Measurements from ENCODE around the gene ARSA. TPM values are rescaled to one million over a fixed set of nuclear protein-coding genes. Genes with fewer than 3 reads are reported as not detected.
A peak's percentile ranks its signal among the peaks of the same experiment; 100 is the strongest.
"Not testable (repeated sequence)": the region's sequence is repeated elsewhere in the genome, so short reads cannot be mapped to it uniquely, and the experiment has no call there.

The ARSA gene
- total RNA-seq, 1 donor from 2014 or later = 25.0 TPM

GRCh38 chr22:50641696-50642607 is 14.0 kb upstream of the ARSA start:
- Mint-ChIP-seq H3K9me3 (no peaks in the 10 kb centered on the region), H3K4me1 (ENCODE audit: low read depth) (no peaks in the 10 kb centered on the region), H3K27me3 (ENCODE audit: low read depth) (peaks cover 12% of the 10 kb centered on the region), H3K36me3 (ENCODE audit: low read depth) (no peaks in the 10 kb centered on the region), H3K27ac (no peak overlapping the region), H3K4me3 (ENCODE audit: low read depth) (no peak overlapping the region)
- intact Hi-C loops (cut with micrococcal nuclease) = no loop called here
- no peak for DNase-seq (ENCODE audit: low spot score)

GRCh38 chr22:50640857-50641647 is 13.1 kb upstream of the ARSA start:
- no peaks in the 10 kb centered on the region for H3K36me3 Mint-ChIP-seq (ENCODE audit: low read depth)
- no peak overlapping the region for H3K27ac Mint-ChIP-seq
- peaks cover 12% of the 10 kb centered on the region for H3K27me3 Mint-ChIP-seq (ENCODE audit: low read depth)
- no peak overlapping the region for H3K4me3 Mint-ChIP-seq (ENCODE audit: low read depth)
- no peaks in the 10 kb centered on the region for H3K4me1 Mint-ChIP-seq (ENCODE audit: low read depth)
- DNase-seq (ENCODE audit: low spot score) = no peak
- intact Hi-C loops (cut with micrococcal nuclease) = no loop called here
- H3K9me3 Mint-ChIP-seq = no peaks in the 10 kb centered on the region

GRCh38 chr22:50640296-50640695 is 12.3 kb upstream of the ARSA start:
- H3K4me3 Mint-ChIP-seq (ENCODE audit: low read depth); H3K9me3 Mint-ChIP-seq; intact Hi-C loops (cut with micrococcal nuclease): not testable (repeated sequence)

GRCh38 chr22:50635591-50635990 is 7.6 kb upstream of the ARSA start:
- H3K27ac Mint-ChIP-seq = no peak overlapping the region
- no peak overlapping the region for H3K4me3 Mint-ChIP-seq (ENCODE audit: low read depth)

More at GRCh38 chr22:50640296-50640695, 12.3 kb upstream of the ARSA start:
- DNase-seq (ENCODE audit: low spot score); H3K36me3 Mint-ChIP-seq (ENCODE audit: low read depth); H3K4me1 Mint-ChIP-seq (ENCODE audit: low read depth); H3K27ac Mint-ChIP-seq: not testable (repeated sequence)
- peaks cover 11% of the 10 kb centered on the region for H3K27me3 Mint-ChIP-seq (ENCODE audit: low read depth)

GRCh38 chr22:50633771-50634170 is 5.8 kb upstream of the ARSA start:
- Mint-ChIP-seq H3K27me3 (ENCODE audit: low read depth) (no peaks in the 10 kb centered on the region), H3K27ac (no peak overlapping the region), H3K36me3 (ENCODE audit: low read depth) (no peaks in the 10 kb centered on the region), H3K4me3 (ENCODE audit: low read depth) (no peak overlapping the region), H3K4me1 (ENCODE audit: low read depth) (peaks cover 4% of the 10 kb centered on the region), H3K9me3 (no peaks in the 10 kb centered on the region)
- intact Hi-C loops (cut with micrococcal nuclease) = no loop called here
- no peak for DNase-seq (ENCODE audit: low spot score)

More at GRCh38 chr22:50635591-50635990, 7.6 kb upstream of the ARSA start:
- intact Hi-C loops (cut with micrococcal nuclease) = no loop called here
- no peaks in the 10 kb centered on the region for H3K4me1 Mint-ChIP-seq (ENCODE audit: low read depth)
- H3K27me3 Mint-ChIP-seq (ENCODE audit: low read depth) = peaks cover 3% of the 10 kb centered on the region
- no peaks in the 10 kb centered on the region for H3K36me3 Mint-ChIP-seq (ENCODE audit: low read depth)
- no peak for DNase-seq (ENCODE audit: low spot score)
- no peaks in the 10 kb centered on the region for H3K9me3 Mint-ChIP-seq

- Mint-ChIP-seq H3K27me3 (ENCODE audit: low read depth) (no peaks in the 10 kb centered on the region), H3K4me3 (ENCODE audit: low read depth) (no peak overlapping the region), H3K4me1 (ENCODE audit: low read depth) (peaks cover 11% of the 10 kb centered on the region), H3K27ac (no peak overlapping the region), H3K36me3 (ENCODE audit: low read depth) (no peaks in the 10 kb centered on the region), H3K9me3 (no peaks in the 10 kb centered on the region)
- no peak for DNase-seq (ENCODE audit: low spot score)
- intact Hi-C loops (cut with micrococcal nuclease) = no loop called here
These were observed 5.1 kb upstream of the ARSA start for GRCh38 chr22:50633086-50633485.

- Mint-ChIP-seq H3K4me1 (ENCODE audit: low read depth) (peaks cover 15% of the 10 kb centered on the region), H3K9me3 (no peaks in the 10 kb centered on the region), H3K27me3 (ENCODE audit: low read depth) (no peaks in the 10 kb centered on the region), H3K4me3 (ENCODE audit: low read depth) (no peak overlapping the region), H3K36me3 (ENCODE audit: low read depth) (no peaks in the 10 kb centered on the region), H3K27ac (no peak overlapping the region)
- no peak for DNase-seq (ENCODE audit: low spot score)
- intact Hi-C loops (cut with micrococcal nuclease) = no loop called here
These were observed 2.4 kb upstream of the ARSA start for GRCh38 chr22:50630376-50630775.

- H3K4me1 Mint-ChIP-seq (ENCODE audit: low read depth) = peaks cover 15% of the 10 kb centered on the region
- H3K4me3 Mint-ChIP-seq (ENCODE audit: low read depth) = peak overlapping the region; percentile 92
- no peaks in the 10 kb centered on the region for H3K27me3 Mint-ChIP-seq (ENCODE audit: low read depth)
- H3K36me3 Mint-ChIP-seq (ENCODE audit: low read depth) = no peaks in the 10 kb centered on the region
- no peak for DNase-seq (ENCODE audit: low spot score)
- H3K27ac Mint-ChIP-seq = peak overlapping the region; percentile 53
- intact Hi-C loops (cut with micrococcal nuclease) = loop anchor here (5.0 kb wide), 1 partner anchor 64 kb away; no protein-coding TSS in a partner anchor
- no peaks in the 10 kb centered on the region for H3K9me3 Mint-ChIP-seq
These were observed 687 bp upstream of the ARSA start for GRCh38 chr22:50628543-50629134.

GRCh38 chr22:50626850-50627641 is 906 bp downstream of the ARSA start:
- no peaks in the 10 kb centered on the region for H3K27me3 Mint-ChIP-seq (ENCODE audit: low read depth)
- no peak for DNase-seq (ENCODE audit: low spot score)

GRCh38 chr22:50626314-50626849 is 1.6 kb downstream of the ARSA start:
- peaks cover 30% of the 10 kb centered on the region for H3K4me1 Mint-ChIP-seq (ENCODE audit: low read depth)
- no peak for DNase-seq (ENCODE audit: low spot score)
- H3K27ac Mint-ChIP-seq = peak overlapping the region; percentile 72
- no peaks in the 10 kb centered on the region for H3K9me3 Mint-ChIP-seq
- no peaks in the 10 kb centered on the region for H3K36me3 Mint-ChIP-seq (ENCODE audit: low read depth)
- peak overlapping the region; percentile 74 for H3K4me3 Mint-ChIP-seq (ENCODE audit: low read depth)
- intact Hi-C loops (cut with micrococcal nuclease) = loop anchor here (5.0 kb wide), 1 partner anchor 66 kb away; no protein-coding TSS in a partner anchor
- no peaks in the 10 kb centered on the region for H3K27me3 Mint-ChIP-seq (ENCODE audit: low read depth)

More at GRCh38 chr22:50626850-50627641, 906 bp downstream of the ARSA start:
- H3K36me3 Mint-ChIP-seq (ENCODE audit: low read depth) = no peaks in the 10 kb centered on the region
- H3K9me3 Mint-ChIP-seq = no peaks in the 10 kb centered on the region
- H3K27ac Mint-ChIP-seq = peak overlapping the region; percentile 72
- H3K4me1 Mint-ChIP-seq (ENCODE audit: low read depth) = peaks cover 23% of the 10 kb centered on the region
- intact Hi-C loops (cut with micrococcal nuclease) = loop anchor here (5.0 kb wide), 1 partner anchor 65 kb away; no protein-coding TSS in a partner anchor
- H3K4me3 Mint-ChIP-seq (ENCODE audit: low read depth) = peak overlapping the region; percentile 81

- no peak for DNase-seq (ENCODE audit: low spot score)
- Mint-ChIP-seq H3K27me3 (ENCODE audit: low read depth) (no peaks in the 10 kb centered on the region), H3K4me1 (ENCODE audit: low read depth) (peaks cover 36% of the 10 kb centered on the region), H3K4me3 (ENCODE audit: low read depth) (no peak overlapping the region), H3K9me3 (no peaks in the 10 kb centered on the region), H3K27ac (no peak overlapping the region), H3K36me3 (ENCODE audit: low read depth) (no peaks in the 10 kb centered on the region)
- intact Hi-C loops (cut with micrococcal nuclease) = loop anchor here (5.0 kb wide), 1 partner anchor 67 kb away; no protein-coding TSS in a partner anchor
These were observed 2.2 kb downstream of the ARSA start for GRCh38 chr22:50625568-50626313.

Data from activated T-helper 2 cell treated with anti-CD3 and anti-CD28 coated beads, Interferon-gamma antibody, Interleukin-2, Interleukin-4, amounts not matched to agents 10 μg/mL and 5 μg/mL and 100 μg/mL, durations not matched to agents 14 hours and 24 hours and 36 hours (primary cell).